Measurements from ENCODE around the gene RABEP2. TPM values are rescaled to one million over a fixed set of nuclear protein-coding genes. Genes with fewer than 3 reads are reported as not detected.

Gene RABEP2, protein sequence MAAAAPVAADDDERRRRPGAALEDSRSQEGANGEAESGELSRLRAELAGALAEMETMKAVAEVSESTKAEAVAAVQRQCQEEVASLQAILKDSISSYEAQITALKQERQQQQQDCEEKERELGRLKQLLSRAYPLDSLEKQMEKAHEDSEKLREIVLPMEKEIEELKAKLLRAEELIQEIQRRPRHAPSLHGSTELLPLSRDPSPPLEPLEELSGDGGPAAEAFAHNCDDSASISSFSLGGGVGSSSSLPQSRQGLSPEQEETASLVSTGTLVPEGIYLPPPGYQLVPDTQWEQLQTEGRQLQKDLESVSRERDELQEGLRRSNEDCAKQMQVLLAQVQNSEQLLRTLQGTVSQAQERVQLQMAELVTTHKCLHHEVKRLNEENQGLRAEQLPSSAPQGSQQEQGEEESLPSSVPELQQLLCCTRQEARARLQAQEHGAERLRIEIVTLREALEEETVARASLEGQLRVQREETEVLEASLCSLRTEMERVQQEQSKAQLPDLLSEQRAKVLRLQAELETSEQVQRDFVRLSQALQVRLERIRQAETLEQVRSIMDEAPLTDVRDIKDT
- 5.8 to 9.8 TPM (median 8.8 TPM) in 5 replicates for total RNA-seq (2022; extraction: Qiagen RNA extraction)

DNA sequence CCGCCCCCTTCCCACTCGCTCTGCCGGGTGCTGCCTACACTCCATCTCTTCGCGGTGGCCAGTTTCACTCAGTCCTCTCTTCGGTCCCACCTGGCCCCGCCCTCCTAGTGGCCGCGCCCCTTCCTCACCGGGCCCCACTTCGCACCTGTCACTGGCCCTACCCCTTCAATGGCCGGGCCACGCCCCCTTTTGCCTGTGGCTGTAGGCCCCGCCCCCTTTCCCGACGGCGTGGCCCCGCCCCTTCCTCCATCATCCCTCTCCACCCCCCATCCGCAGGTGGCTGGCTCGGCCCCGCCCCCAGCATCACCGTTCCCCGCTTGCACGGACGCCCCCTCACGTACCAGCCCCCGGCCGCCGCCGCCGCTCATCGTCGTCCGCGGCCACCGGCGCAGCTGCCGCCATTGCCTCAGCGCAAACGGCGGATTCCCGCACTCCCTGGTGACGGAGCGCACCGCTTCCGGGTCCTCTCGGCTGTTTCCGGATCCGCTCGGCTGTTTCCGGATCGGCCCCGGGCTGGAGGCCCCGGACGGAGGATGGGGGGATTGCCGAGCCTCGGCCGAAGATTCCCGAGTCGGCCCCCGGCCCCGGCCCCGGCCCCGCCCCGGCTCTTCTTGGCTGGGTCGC lies at the start of gene RABEP2:
RABEP2 (minus strand) TSS at position 477 of the 624 bp plus-strand sequence; CDS start at position 402, 75 bp downstream.

DNA sequence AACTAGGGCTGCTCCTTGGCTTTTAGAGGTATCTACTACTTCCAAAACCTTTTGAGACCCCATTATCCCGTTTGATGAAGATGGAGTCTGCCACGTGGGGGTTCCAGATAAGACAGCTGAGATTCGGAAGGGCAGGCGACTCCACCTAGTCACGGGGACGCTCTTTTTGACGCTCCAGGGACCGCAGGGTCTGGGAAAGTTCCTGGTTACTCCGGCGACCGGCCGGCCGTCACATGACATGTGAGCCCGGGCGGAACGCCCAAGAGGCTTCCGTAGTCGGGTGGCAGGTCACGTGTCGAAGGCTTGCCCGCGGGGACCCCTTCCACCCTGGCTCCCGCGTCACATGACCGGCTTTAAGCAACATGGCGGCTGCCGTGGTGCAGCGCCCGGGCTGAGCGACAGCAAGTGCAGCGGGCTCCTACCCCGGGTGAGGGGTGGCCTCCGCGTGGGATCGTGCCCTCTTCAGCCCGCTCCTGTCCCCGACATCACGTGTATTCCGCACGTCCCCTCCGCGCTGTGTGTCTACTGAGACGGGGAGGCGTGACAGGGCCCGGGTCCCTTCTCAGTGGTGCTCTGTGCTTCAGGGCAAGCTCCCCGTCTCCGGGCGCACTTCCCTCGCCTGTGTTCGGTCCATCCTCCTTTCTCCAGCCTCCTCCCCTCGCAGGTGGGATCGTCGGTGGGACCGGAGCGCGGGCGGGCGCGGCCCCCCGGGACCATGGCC lies 49.6 kb upstream of the RABEP2 start, which contains the start of gene SPNS1:
SPNS1 (plus strand) TSS at position 342 of the 721 bp plus-strand sequence; CDS start at position 716, 374 bp downstream.

DNA sequence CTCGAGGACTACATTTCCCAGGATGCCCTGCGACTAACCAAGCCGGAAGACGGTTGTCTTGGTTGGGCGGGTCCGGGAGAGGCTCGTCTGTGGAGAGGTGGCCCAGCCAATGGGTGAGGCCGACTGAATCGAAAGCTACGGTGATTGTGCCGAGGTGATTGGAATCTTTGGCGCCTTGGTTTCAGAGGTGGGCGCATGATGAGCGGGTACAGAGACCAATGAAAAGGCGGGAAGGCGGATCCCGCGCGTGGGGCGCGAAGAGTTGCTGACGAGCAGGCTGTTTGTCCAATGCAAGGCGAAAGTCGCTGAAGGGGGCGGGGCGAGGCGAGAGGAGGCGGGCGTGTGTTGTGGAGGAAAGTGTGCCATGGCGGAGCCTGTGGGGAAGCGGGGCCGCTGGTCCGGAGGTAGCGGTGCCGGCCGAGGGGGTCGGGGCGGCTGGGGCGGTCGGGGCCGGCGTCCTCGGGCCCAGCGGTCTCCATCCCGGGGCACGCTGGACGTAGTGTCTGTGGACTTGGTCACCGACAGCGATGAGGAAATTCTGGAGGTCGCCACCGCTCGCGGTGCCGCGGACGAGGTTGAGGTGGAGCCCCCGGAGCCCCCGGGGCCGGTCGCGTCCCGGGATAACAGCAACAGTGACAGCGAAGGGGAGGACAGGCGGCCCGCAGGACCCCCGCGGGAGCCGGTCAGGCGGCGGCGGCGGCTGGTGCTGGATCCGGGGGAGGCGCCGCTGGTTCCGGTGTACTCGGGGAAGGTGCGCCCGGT lies 25.8 kb upstream of the RABEP2 start, which contains the start of gene NFATC2IP:
NFATC2IP (plus strand) TSS at position 290 of the 762 bp plus-strand sequence; CDS start at position 365, 75 bp downstream.

DNA sequence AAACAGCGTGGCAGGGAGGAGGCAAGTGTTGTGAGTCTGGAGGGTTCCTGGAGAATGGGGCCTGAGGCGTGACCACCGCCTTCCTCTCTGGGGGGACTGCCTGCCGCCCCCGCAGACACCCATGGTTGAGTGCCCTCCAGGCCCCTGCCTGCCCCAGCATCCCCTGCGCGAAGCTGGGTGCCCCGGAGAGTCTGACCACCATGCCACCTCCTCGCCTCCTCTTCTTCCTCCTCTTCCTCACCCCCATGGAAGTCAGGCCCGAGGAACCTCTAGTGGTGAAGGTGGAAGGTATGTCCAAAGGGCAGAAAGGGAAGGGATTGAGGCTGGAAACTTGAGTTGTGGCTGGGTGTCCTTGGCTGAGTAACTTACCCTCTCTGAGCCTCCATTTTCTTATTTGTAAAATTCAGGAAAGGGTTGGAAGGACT lies 6.8 kb upstream of the RABEP2 start, which contains the start of gene CD19:
CD19 (plus strand) TSS at position 171 of the 425 bp plus-strand sequence; CDS start at position 201, 30 bp downstream.

DNA sequence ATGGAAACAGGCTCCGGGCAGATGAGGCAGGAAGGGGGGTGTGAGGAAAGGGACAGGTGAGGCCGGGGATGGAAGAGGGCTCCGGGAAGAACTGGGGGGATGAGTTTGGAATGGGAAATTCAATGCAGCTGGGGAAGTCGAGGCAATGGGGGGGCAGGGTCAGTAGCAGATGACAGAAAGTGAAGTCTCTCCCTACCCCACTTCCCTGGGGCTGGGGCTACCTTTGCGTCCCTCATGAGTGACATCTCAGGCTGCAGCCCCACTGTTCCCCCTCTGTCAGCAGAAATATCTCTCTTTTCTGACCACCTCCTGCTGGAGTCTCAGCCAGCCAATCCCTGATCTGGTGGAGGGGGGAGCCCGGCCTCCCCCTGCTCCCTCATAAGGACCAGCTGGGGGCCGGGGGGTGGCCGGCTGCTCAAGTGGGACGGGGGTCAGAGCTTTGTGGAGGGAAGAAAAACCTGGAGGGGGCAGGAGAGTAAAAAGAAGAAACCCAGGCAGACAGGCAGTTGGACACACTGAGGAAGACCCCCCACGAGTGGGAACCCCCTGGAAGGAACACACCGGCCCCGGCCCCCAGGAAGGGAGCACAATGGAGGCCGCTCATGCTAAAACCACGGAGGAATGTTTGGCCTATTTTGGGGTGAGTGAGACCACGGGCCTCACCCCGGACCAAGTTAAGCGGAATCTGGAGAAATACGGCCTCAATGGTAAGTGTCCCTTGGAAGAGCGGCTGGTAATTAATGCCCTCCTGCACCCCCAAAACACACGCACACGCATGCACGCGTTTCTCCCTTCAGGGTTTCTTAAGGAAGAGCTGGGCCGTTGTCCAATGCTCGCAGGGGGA lies 46.7 kb downstream of the RABEP2 start, which contains the start of gene ATP2A1:
ATP2A1 (plus strand) TSS at position 406 of the 844 bp plus-strand sequence; CDS start at position 590, 184 bp downstream.

Other genes starting within 250 kb of the RABEP2 start
- 198 to 442 TPM (median 410 TPM) in 5 replicates for gene EIF3C, start 213.8 kb downstream of the RABEP2 start, total RNA-seq (2022; extraction: Qiagen RNA extraction)
- 1.1 to 2.2 TPM (median 1.6 TPM) in 5 replicates for gene NPIPB9, start 173.5 kb downstream of the RABEP2 start, total RNA-seq (2022; extraction: Qiagen RNA extraction)
- gene ATXN2L, start 102.2 kb downstream of the RABEP2 start, total RNA-seq (2022; extraction: Qiagen RNA extraction): 75.0 to 136 TPM (median 128 TPM) in 5 replicates
- gene TUFM, start 78.9 kb downstream of the RABEP2 start, total RNA-seq (2022; extraction: Qiagen RNA extraction): 215 to 304 TPM (median 279 TPM) in 5 replicates
- gene SH2B1, start 61.4 kb downstream of the RABEP2 start, total RNA-seq (2022; extraction: Qiagen RNA extraction): 17.0 to 31.4 TPM (median 27.8 TPM) in 5 replicates
- gene ATP2A1, start 46.8 kb downstream of the RABEP2 start, total RNA-seq (2022; extraction: Qiagen RNA extraction): 1.4 to 5.5 TPM (median 2.1 TPM) in 5 replicates
- gene CD19, start 6.7 kb upstream of the RABEP2 start, total RNA-seq (2022; extraction: Qiagen RNA extraction): not detected in 5 replicates
- gene NFATC2IP, start 25.7 kb upstream of the RABEP2 start, total RNA-seq (2022; extraction: Qiagen RNA extraction): 16.5 to 27.4 TPM (median 22.5 TPM) in 5 replicates
- 49.4 to 75.1 TPM (median 72.8 TPM) in 5 replicates for gene SPNS1, start 49.5 kb upstream of the RABEP2 start, total RNA-seq (2022; extraction: Qiagen RNA extraction)
- gene LAT, start 59.8 kb upstream of the RABEP2 start, total RNA-seq (2022; extraction: Qiagen RNA extraction): 2.2 to 5.0 TPM (median 3.5 TPM) in 5 replicates